ENCODE results near the gene ADAMTS13. TPM values are rescaled to one million over a fixed set of nuclear protein-coding genes. Genes with fewer than 3 reads are reported as not detected.
A peak's percentile ranks its signal among the peaks of the same experiment; 100 is the strongest.

The ADAMTS13 gene
- total and polyA plus RNA-seq, 12 donors = 1.5 to 17.8 (median 3.5) TPM

GRCh38 chr9:133459476-133460404 is 37.6 kb downstream of the ADAMTS13 start, which contains the start of gene CACFD1:
Gene CACFD1, plus strand, starts transcription at chr9:133459978. Its CDS starts 89 bp downstream, at chr9:133460067.
- intact Hi-C loops (cut with DNase I) = loop anchor here in 2 of 10 donors (1.0 to 5.0 kb wide), 3 partner anchors 20 to 112 kb away; partner anchors contain the start of genes MED22 (in 1 of the 2), REXO4 (in 1 of the 2), RPL7A (in 1 of the 2) and SLC2A6 (in 1 of the 2)
- WGBS, 2 donors = 1% methylated on average over 77 to 86 of the region's 86 CpGs
- Histone ChIP-seq H3K9me3 (no peaks in the 10 kb centered on the region), H3K4me3 (peak within 1 kb of the TSS; percentile 45 to 94 (median 86)), H3K27ac (peak within 1 kb of the TSS; percentile 68 to 97 (median 92)), H3K27me3 (no peaks in the 10 kb centered on the region), H3K4me1 (peaks cover 4 to 19% (median 16%) of the 10 kb centered on the region in 9 donors), H3K36me3 (peaks cover 0 to 5% (median 0%) of the 10 kb centered on the region in 9 donors)
- DNase-seq = peak; percentile 96 to 97
- peak; percentile 93 to 96 (median 95) for ATAC-seq
- no peak for TF ChIP-seq CTCF (IDR thresholded peaks at IDR 0.05)

GRCh38 chr9:133460405-133461175 is 38.4 kb downstream of the ADAMTS13 start:
- no peak for TF ChIP-seq CTCF (IDR thresholded peaks at IDR 0.05)

GRCh38 chr9:133461975-133462374 is 39.8 kb downstream of the ADAMTS13 start:
- no peaks in the 10 kb centered on the region for H3K9me3 ChIP-seq
- intact Hi-C loops (cut with DNase I) = no loop called here
- H3K36me3 ChIP-seq = peaks cover 0 to 15% (median 0%) of the 10 kb centered on the region in 9 donors
- no peak overlapping the region for H3K27ac ChIP-seq
- no peak for ATAC-seq
- WGBS, 2 donors = 78% methylated on average over 4 of the region's 4 CpGs
- DNase-seq = no peak
- H3K4me1 ChIP-seq = peaks cover 4 to 19% (median 16%) of the 10 kb centered on the region in 9 donors
- no peak overlapping the region for H3K4me3 ChIP-seq
- TF ChIP-seq CTCF (IDR thresholded peaks at IDR 0.05) = no peak
- H3K27me3 ChIP-seq = no peaks in the 10 kb centered on the region

More at GRCh38 chr9:133460405-133461175, 38.4 kb downstream of the ADAMTS13 start:
- peaks cover 0 to 8% (median 0%) of the 10 kb centered on the region in 9 donors for H3K36me3 ChIP-seq
- WGBS, 2 donors = 11 to 14% methylated on average over 21 to 29 of the region's 30 CpGs
- DNase-seq (peak in 1 of 2 donors; percentile 59), ATAC-seq (peak; percentile 0 to 45 (median 6))
- peak overlapping the region; percentile 45 to 94 (median 86) for H3K4me3 ChIP-seq
- no peaks in the 10 kb centered on the region for H3K27me3 ChIP-seq
- intact Hi-C loops (cut with DNase I) = no loop called here
- peaks cover 4 to 19% (median 16%) of the 10 kb centered on the region in 9 donors for H3K4me1 ChIP-seq
- H3K27ac ChIP-seq = peak overlapping the region; percentile 68 to 97 (median 92)
- H3K9me3 ChIP-seq = no peaks in the 10 kb centered on the region
